ENCODE measurements around the gene TRIM67. TPM values are rescaled to one million over a fixed set of nuclear protein-coding genes. Genes with fewer than 3 reads are reported as not detected.
A peak's percentile ranks its signal among the peaks of the same experiment; 100 is the strongest.

Gene TRIM67
- total and polyA plus RNA-seq, 9 of the 15 experiments (the other 6 are each of a cell fraction or from before 2014, with no cell fraction given), result 0.04 to 0.60 (median 0.31) TPM

GRCh38 chr1:231242516-231243198 is 80.8 kb downstream of the TRIM67 start (continued):
- TF ChIP-seq, protein P1, sequence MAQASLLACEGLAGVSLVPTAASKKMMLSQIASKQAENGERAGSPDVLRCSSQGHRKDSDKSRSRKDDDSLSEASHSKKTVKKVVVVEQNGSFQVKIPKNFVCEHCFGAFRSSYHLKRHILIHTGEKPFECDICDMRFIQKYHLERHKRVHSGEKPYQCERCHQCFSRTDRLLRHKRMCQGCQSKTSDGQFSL (CRISPR knock-in tag; IDR thresholded peaks at IDR 0.05), result no peak
- TF ChIP-seq, protein P1 (tag; IDR thresholded peaks at IDR 0.05), result no peak
- no peak for TF ChIP-seq ZNF583 (CRISPR knock-in tag; IDR thresholded peaks at IDR 0.05)
- peak; percentile 80 for TF ChIP-seq HMBOX1 (IDR thresholded peaks at IDR 0.05)
- TF ChIP-seq ZNF224 (CRISPR knock-in tag; IDR thresholded peaks at IDR 0.05), result no peak

DNA sequence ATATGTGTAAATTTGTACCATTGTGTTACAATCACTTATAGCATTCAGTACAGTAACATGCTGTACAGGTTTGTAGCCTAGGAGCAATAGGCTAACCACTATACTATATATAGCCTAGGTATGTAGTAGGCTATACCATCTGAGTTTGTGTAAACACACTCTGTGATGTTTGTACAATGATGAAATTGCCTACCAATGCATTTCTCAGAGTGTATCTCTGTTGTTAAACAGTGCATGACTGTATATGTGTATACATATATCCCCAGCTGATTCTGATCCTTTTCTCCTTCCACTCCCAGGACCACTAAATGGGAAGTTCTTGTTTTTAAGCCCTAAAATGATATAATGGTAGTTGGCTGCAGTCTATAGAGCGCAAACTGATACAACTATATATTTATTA is 86.9 kb downstream of the TRIM67 start:
- Histone ChIP-seq H4K20me1 (replicated peaks; ENCODE audit: control insufficient read depth, insufficient read depth, low read length) (no peaks in the 10 kb centered on the region), H3K27me3 (ENCODE audit: control insufficient read depth in 2 of 2, insufficient read depth in 2 of 2, low read length in 2 of 2) (no peaks in the 10 kb centered on the region), H3K27ac (ENCODE audit: extremely low read depth, low read depth, low read length) (no peak overlapping the region), H3K9me1 (ENCODE audit: control insufficient read depth, insufficient read depth, low read length) (no peaks in the 10 kb centered on the region), H3K4me2 (ENCODE audit: insufficient read depth, low read length) (no peak overlapping the region), H3K9me3 (replicated peaks; ENCODE audit: control insufficient read depth, insufficient read depth, low read depth, low read length) (no peaks in the 10 kb centered on the region), H3K4me3 (no peak overlapping the region), H3K36me3 (ENCODE audit: control insufficient read depth, insufficient read depth, low read length) (peaks cover 37% of the 10 kb centered on the region; the same call in 2 of the 3 replicates), H3K79me2 (ENCODE audit: control insufficient read depth, insufficient read depth, low read length) (peaks cover 43% of the 10 kb centered on the region), H3K9ac (ENCODE audit: insufficient read depth in 1 of 2, low read depth in 2 of 2, low read length in 2 of 2) (no peak overlapping the region), H2AFZ (ENCODE audit: low read depth, low read length) (no peak overlapping the region), H3K4me1 (replicated peaks in 1 of 2; ENCODE audit: control insufficient read depth in 2 of 2, insufficient read depth in 2 of 2, low read length in 2 of 2) (peaks cover 0 to 4% of the 10 kb centered on the region in 2 experiments; a peak in 1 of 5 replicates)
- no peak for DNase-seq (ENCODE audit: extremely low read depth in 1 of 4, low spot score in 3 of 4)
- FAIRE-seq, result no peak
- in situ Hi-C loops (cut with MboI), result no loop called here
- CTCF ChIA-PET (ENCODE audit: low intra/inter-chr PET ratio), result no interaction called here
- POLR2A ChIA-PET, result no interaction called here
- ATAC-seq, result no peak; the same call in 2 of the 3 replicates
- WGBS (ENCODE audit: insufficient coverage, low coverage, missing lambda C conversion rate), result 100% methylated on average over 1 of the region's 1 CpG
- intact Hi-C loops (cut with micrococcal nuclease), result no loop called here
- no TSS peak for BruUV-seq (replicated peaks)
- TF ChIP-seq RBM22 (IDR thresholded peaks at IDR 0.05; ENCODE audit: low read depth, low read length, poor library complexity, severe bottlenecking) (no peak), C11orf30 (IDR thresholded peaks at IDR 0.05; ENCODE audit: low read depth) (0 out of 2 replicates have a peak, but pooled peaks have one; percentile 6), ZBTB49 (CRISPR knock-in tag; IDR thresholded peaks at IDR 0.05; ENCODE audit: borderline replicate concordance) (no peak), ZNF124 (CRISPR knock-in tag; IDR thresholded peaks at IDR 0.05) (no peak), CEBPG (CRISPR knock-in tag; IDR thresholded peaks at IDR 0.05) (no peak), CEBPG (tag; conservative IDR thresholded peaks at IDR 0.05 in 1 of 2, IDR thresholded peaks at IDR 0.05 in 1 of 2) (peak in 1 of 2 experiments; percentile 56; a peak in 2 of 4 replicates), ZKSCAN1 (IDR thresholded peaks at IDR 0.05; ENCODE audit: low read depth, low read length) (no peak), IRF2 (CRISPR knock-in tag; IDR thresholded peaks at IDR 0.05) (no peak)

All from K562 (cell line).